ENCODE measurements around the gene PLK5. TPM values are rescaled to one million over a fixed set of nuclear protein-coding genes. Genes with fewer than 3 reads are reported as not detected.
"Not testable (repeated sequence)": the region's sequence is repeated elsewhere in the genome, so short reads cannot be mapped to it uniquely, and the experiment has no call there.

The PLK5 gene
- total RNA-seq, 2 experiments from 2014 or later, result not detected

DNA sequence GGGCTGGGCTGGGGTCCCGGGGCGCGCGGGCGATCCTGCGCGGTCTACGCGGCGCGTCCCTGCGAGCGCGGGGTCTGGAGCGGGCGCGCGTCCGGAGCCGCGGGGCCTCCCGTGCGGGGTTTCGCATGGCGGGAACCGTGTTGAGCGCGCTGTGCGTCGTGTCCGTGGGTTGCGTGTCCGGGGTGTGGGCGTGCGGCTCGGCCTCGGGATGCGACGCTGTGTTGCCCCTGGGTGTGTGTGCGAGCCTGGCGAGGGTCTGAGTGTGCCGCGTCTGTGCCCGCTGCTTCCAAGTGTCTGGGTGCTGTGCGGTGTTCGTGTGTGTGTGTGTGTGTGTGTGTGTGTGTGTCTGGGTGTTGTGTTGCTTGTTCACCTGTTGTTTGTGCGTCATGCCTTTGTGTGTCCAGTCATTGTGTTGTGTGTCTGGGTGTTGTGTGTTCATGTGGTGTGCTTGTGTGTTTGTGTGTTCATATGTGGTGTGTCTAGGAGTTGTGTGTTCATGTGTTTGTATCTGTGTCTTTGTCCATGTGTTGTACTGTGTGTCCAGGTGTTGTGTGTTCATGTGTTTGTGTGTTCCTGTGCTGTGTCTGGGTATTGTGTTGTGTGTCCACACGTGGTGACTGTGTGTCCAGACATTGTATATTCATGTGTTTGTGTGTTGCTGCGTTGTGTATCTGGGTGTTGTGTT is 552 bp downstream of the PLK5 start:
- no peak for DNase-seq
- Mint-ChIP-seq H3K4me3 (no peak overlapping the region), H3K27ac (no peak overlapping the region), H3K9me3 (no peaks in the 10 kb centered on the region), H3K4me1 (peaks cover 4% of the 10 kb centered on the region), H3K36me3 (no peaks in the 10 kb centered on the region), H3K27me3 (peaks cover 52% of the 10 kb centered on the region)

DNA sequence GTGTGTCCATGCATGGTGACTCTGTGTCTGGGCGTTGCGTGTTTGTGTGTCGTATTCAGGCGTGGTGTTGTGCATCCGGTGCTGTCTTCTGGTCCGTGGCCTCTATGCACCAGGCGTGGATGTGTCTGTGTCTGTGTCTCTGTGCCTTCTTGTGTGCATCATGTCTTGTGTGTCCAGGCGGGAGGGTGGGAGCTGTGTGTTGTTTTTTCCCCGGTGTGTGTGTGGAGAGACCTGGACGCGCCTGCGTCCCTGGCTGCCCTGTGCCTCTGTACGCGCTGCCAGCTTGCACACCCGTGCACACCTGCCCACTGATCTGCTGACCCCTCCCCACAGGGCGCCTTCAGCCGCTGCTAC is 1.1 kb downstream of the PLK5 start:
- no peaks in the 10 kb centered on the region for H3K9me3 Mint-ChIP-seq
- H3K36me3 Mint-ChIP-seq, result no peaks in the 10 kb centered on the region
- peaks cover 55% of the 10 kb centered on the region for H3K27me3 Mint-ChIP-seq
- H3K4me1 Mint-ChIP-seq, result peaks cover 4% of the 10 kb centered on the region
- H3K4me3 Mint-ChIP-seq, result no peak overlapping the region
- no peak for DNase-seq
- H3K27ac Mint-ChIP-seq, result no peak overlapping the region

DNA sequence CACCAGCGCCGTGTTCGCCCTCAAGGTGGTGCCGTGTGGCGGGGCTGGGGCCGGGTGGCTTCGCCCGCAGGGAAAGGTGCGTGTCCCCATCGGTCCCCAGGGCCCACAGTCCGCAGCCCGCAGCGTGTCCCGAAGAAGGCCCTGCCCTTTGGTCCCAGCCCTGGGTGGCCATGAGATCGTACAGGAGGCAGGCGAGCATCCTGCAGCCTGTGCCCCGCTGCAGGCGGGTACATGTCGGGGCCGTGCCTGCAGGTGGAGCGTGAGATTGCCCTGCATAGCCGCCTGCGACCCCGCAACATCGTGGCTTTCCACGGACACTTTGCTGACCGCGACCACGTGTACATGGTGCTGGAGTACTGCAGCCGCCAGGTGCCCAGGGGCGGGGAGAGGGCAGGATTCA is 1.5 kb downstream of the PLK5 start:
- Mint-ChIP-seq H3K36me3 (no peaks in the 10 kb centered on the region), H3K4me3 (no peak overlapping the region), H3K9me3 (no peaks in the 10 kb centered on the region), H3K27ac (no peak overlapping the region), H3K4me1 (peaks cover 4% of the 10 kb centered on the region), H3K27me3 (peaks cover 59% of the 10 kb centered on the region)
- DNase-seq, result no peak

DNA sequence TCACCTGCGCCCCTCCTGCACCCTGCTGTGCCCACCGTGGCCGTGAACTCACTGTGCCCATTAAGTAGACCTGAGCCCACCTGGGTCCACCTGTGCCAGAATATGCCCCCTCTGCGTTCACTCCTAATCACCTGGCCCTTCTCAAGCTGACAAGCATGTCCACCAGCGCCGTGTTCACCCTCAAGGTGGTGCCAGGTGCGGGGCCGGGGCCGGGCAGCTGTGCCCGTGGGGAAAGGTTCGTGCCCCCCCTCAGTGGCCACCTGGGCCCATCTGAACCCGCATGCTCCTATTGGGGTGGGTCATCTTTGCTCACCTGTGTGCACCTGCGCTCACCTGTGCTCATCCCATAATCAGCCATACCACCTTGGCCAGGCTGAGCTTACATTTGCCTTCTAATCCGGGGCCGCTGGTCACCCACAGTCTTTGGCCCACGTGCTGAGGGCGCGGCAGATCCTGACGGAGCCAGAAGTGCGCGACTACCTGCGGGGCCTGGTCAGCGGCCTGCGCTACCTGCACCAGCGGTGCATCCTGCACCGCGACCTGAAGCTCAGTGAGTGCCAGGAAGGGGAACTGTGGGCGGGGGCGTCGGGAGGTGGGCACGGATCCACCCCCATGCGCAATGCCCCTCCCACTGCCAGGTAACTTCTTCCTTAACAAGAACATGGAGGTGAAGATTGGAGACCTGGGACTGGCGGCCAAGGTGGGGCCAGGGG is 2.3 kb downstream of the PLK5 start:
- Mint-ChIP-seq H3K4me3 (no peak overlapping the region), H3K9me3 (no peaks in the 10 kb centered on the region)

DNA sequence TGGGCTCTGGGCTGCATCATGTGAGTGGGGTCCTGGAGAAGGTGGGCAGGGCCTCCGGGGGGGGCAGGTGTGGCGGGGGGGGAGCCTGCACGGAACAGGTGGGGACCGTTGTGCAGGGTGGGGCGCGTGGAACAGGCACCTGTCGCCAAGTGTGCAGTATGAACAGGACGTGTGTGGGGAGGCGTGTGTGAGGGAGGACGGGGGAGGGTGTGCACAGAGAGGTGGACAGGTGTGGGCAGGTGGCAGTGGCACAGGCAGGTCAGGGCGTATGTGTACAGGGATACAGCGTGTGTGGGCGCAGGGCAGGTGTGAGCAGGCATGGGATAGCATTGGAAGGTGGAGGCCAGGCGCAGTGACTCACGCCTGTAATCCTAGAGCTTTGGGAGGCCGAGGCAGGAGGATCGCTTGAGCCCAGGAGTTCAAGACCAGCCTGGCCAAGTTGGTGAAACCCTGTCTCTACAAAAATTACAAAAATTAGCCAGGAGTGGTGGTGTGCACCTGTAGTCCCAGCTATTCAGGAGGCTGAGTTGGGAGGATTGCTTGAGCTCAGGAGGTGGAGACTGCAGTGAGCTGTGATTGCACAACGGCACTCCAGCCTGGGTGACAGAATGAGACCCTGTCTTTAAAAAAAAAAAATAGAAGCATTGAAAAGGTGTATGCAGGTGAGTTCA is 3.2 kb downstream of the PLK5 start:
- Mint-ChIP-seq H3K27ac (no peak overlapping the region), H3K9me3 (no peaks in the 10 kb centered on the region), H3K27me3 (peaks cover 59% of the 10 kb centered on the region), H3K4me1 (peaks cover 4% of the 10 kb centered on the region), H3K36me3 (no peaks in the 10 kb centered on the region), H3K4me3 (no peak overlapping the region)
- no peak for DNase-seq

More for the DNA sequence above, 2.3 kb downstream of the PLK5 start:
- Mint-ChIP-seq H3K36me3 (no peaks in the 10 kb centered on the region), H3K4me1 (peaks cover 4% of the 10 kb centered on the region), H3K27me3 (peaks cover 56% of the 10 kb centered on the region), H3K27ac (no peak overlapping the region)
- no peak for DNase-seq

DNA sequence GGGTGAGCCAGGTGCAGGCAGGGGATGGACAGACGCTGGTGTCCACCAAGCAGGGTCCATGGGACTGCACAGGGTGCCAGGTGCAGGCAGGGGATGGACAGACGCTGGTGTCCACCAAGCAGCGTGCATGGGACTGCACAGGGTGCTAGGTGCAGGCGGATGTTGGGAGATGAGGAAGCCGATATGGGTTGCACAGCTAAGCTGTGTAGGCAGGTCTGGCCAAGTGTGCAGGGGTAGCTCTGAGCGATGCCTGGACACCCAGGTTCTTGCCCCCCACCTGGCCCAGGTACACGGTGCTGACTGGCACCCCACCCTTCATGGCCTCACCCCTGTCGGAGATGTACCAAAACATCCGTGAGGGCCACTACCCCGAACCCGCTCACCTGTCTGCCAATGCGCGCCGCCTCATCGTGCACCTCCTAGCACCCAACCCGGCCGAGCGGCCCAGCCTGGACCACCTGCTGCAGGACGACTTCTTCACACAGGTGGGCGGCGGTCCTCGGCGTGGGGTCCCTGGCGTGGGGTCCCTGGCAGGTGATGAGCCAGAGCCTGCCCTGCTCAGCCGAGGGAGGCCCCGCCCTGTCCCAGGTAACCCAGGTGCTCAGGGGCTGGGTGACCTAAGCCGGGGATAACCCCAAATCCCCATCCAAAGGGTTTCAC is 3.9 kb downstream of the PLK5 start:
- no peak overlapping the region for H3K4me3 Mint-ChIP-seq
- no peak overlapping the region for H3K27ac Mint-ChIP-seq

DNA sequence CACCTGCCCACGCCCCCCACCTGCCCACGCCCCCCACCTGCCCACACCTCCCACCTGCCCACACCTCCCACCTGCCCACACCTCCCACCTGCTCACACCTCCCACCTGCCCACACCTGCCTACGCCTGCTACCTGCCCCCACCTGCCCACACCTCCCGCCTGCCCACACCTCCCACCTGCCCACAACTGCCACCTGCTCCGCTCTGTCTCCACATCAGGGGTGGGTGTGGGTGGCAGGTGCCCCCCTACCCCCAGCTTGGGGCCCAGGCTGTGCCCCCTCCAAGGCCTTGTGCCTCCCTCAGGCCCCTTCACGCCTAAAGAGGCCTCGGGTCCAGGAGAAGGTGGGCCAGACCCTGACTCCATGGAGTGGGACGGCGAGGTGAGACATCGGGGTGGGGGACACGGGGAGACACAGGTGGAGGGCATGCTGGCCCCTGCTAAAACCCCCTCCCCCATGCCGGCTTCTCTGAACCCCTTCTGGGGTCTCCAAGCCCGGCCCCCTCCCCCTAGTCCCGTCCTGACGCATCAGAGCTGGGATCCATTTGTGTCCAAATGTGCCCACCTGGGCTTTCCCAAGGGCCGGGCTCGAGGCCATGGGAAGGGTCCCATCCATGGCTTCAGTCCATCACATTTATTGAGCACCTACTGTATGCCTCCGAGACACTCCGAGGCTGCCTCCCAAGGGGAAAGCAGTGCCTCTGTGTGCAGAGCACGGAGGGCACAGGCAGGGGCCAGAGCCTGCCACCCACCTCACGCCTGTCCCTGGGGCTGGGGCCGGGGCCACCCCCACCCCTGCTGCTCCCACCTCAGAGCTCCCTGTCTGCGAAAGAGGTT is 4.9 kb downstream of the PLK5 start:
- Mint-ChIP-seq H3K36me3 (no peaks in the 10 kb centered on the region), H3K27me3 (peaks cover 51% of the 10 kb centered on the region), H3K9me3 (no peaks in the 10 kb centered on the region), H3K27ac (no peak overlapping the region), H3K4me3 (no peak overlapping the region), H3K4me1 (peaks cover 4% of the 10 kb centered on the region)
- DNase-seq, result no peak

More for the DNA sequence above, 3.9 kb downstream of the PLK5 start:
- DNase-seq, result no peak
- Mint-ChIP-seq H3K9me3 (no peaks in the 10 kb centered on the region), H3K36me3 (no peaks in the 10 kb centered on the region), H3K4me1 (peaks cover 4% of the 10 kb centered on the region), H3K27me3 (peaks cover 59% of the 10 kb centered on the region)

DNA sequence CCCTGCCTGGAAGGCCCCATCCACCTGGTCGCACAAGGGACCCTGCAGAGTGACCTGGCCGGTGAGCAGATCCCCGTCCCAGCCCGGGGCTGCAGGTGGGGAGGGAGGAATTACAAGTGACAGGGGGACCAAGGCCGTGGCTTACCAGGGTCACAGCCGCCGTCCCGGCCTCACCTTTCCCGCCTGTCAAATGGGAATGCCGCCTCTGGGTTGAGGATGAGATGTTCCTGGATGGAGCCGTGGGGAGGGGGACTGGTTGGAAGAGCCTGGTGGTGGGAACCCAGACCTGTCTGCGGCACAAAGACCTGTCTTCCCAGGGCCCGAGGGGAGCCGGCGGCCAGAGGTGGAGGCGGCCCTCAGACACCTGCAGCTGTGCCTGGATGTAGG is 5.5 kb downstream of the PLK5 start:
- H3K27me3 Mint-ChIP-seq, result peaks cover 48% of the 10 kb centered on the region
- peaks cover 3% of the 10 kb centered on the region for H3K4me1 Mint-ChIP-seq
- DNase-seq, result no peak
- no peaks in the 10 kb centered on the region for H3K9me3 Mint-ChIP-seq
- H3K4me3 Mint-ChIP-seq, result no peak overlapping the region
- no peak overlapping the region for H3K27ac Mint-ChIP-seq
- no peaks in the 10 kb centered on the region for H3K36me3 Mint-ChIP-seq

DNA sequence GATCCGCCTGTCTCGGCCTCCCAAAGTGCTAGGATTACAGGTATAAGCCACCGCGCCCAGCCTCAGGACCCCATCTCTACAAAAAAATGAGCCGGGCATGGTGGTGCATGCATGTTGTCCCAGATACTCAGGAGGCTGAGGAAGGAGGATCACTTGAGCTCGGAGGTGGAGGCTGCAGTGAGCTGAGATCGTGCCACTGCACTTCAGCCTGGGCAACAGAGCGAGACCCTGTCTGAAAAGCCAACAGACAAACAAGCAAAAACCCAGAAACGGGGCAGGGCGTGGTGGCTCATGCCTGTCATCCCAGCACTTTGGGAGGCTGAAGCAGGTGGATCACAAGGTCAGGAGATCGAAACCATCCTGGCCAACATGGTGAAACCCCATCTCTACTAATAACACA is 7.0 kb downstream of the PLK5 start:
- not testable (repeated sequence) for H3K36me3 Mint-ChIP-seq, H3K4me3 Mint-ChIP-seq, H3K27ac Mint-ChIP-seq, H3K9me3 Mint-ChIP-seq, DNase-seq, H3K4me1 Mint-ChIP-seq
- H3K27me3 Mint-ChIP-seq, result peaks cover 41% of the 10 kb centered on the region

DNA sequence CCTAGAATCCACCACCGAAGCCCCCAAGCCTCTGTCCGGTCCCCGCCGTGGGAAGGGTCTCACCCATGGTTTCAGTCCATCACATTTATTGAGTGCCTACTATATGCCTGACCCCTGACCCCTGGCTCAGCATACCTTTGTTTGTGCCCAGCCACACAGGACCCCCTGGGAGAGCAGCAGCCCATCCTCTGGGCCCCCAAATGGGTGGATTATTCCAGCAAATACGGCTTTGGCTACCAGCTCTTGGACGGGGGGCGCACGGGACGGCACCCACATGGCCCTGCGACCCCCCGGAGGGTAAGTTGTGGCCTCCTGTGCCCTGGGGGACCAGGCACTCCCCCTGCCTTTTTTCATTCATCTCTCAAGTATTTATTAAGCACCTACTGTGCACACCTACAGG is 7.7 kb downstream of the PLK5 start:
- Mint-ChIP-seq H3K4me3 (no peak overlapping the region), H3K27ac (no peak overlapping the region), H3K27me3 (peaks cover 33% of the 10 kb centered on the region), H3K36me3 (no peaks in the 10 kb centered on the region), H3K9me3 (no peaks in the 10 kb centered on the region), H3K4me1 (no peaks in the 10 kb centered on the region)
- DNase-seq, result no peak

DNA sequence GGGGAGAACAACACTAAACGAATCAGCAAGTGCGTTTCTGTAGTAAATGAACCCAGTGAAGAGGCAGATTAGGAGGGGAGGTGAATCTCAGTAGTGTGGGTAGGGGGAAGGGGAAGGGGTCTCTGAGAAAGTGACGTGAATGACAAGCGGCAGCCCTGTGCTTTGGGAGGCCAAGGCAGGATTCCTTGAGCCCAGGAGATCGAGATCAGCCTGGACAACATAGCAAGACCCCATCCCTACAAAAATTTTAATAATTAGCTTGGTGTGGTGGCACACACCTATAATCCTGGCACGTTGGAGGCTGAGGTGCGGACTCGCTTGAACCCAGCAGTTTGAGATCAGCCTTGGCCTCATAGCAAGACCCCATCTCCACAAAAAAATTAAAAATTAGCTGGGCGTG is 8.1 kb downstream of the PLK5 start:
- Mint-ChIP-seq H3K4me1 (no peaks in the 10 kb centered on the region), H3K27me3 (peaks cover 31% of the 10 kb centered on the region), H3K9me3 (no peaks in the 10 kb centered on the region), H3K36me3 (no peaks in the 10 kb centered on the region), H3K27ac (no peak overlapping the region), H3K4me3 (no peak overlapping the region)
- no peak for DNase-seq

DNA sequence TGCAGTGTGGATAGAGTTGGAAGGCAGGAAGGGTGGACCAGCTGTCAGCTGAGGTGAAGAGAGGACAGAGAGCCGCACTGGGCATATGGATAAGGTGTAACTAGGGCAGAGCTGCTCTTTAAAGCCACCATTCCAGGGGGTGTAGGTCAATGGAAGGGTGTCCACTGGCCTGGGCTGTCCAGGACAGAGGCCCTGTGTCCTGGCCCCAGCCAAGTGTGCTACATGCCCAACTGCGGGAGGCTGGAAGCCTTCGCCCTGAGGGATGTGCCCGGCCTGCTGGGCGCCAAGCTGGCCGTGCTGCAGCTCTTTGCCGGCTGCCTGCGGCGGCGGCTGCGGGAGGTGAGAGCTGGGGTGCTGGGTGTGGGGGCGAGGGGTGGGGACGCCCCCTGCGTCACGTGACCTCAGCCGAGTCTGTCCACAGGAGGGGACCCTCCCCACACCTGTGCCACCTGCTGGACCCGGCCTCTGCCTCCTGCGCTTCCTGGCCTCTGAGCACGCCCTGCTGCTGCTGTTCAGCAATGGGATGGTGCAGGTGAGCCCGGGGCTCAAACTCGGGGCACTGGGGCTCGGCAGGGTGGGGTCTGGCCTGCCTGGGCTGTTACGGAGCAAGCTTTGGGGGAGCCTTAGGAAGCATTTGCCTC is 9.8 kb downstream of the PLK5 start:
- H3K4me1 Mint-ChIP-seq, result no peaks in the 10 kb centered on the region
- no peaks in the 10 kb centered on the region for H3K9me3 Mint-ChIP-seq
- H3K27me3 Mint-ChIP-seq, result peaks cover 29% of the 10 kb centered on the region
- no peaks in the 10 kb centered on the region for H3K36me3 Mint-ChIP-seq
- no peak overlapping the region for H3K4me3 Mint-ChIP-seq
- no peak for DNase-seq
- no peak overlapping the region for H3K27ac Mint-ChIP-seq

DNA sequence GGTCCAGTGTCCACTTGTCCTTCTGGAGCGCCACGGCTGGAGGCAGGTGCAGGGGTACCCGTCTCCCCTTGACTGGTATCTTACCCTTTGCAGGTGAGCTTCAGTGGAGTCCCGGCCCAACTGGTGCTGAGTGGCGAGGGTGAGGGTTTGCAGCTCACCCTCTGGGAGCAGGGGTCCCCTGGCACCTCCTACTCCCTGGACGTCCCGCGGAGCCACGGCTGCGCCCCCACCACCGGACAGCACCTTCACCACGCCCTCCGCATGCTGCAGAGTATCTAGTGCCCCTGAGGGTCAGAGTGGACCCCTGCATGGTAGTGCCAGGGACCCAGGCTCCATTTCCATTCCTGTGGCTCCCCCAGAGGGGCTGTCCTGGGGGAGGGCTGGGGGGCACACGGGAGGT is 11.1 kb downstream of the PLK5 start:
- Mint-ChIP-seq H3K4me3 (no peak overlapping the region), H3K9me3 (no peaks in the 10 kb centered on the region), H3K27me3 (peaks cover 29% of the 10 kb centered on the region), H3K36me3 (no peaks in the 10 kb centered on the region), H3K4me1 (no peaks in the 10 kb centered on the region), H3K27ac (no peak overlapping the region)
- no peak for DNase-seq

DNA sequence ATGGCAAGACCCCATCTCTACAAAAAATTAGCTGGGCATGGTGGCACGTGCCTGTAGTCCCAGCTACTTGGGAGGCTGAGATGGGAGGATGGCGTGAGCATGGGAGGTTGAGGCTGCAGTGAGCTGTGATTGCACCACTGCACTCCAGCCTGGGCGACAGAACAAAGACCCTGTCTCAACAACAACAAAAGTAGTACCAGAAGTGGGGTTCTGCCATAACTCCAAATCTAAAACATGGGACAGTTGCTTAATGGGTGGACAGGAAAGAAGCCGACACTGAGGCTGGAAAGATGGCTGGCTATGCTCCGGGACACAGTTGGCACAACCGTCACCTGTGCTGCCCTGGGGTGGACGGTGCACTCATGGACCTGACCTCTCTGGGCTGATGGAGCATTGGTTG is 11.8 kb downstream of the PLK5 start:
- H3K4me1 Mint-ChIP-seq, H3K4me3 Mint-ChIP-seq, DNase-seq, H3K27ac Mint-ChIP-seq, H3K9me3 Mint-ChIP-seq, H3K36me3 Mint-ChIP-seq: not testable (repeated sequence)
- peaks cover 30% of the 10 kb centered on the region for H3K27me3 Mint-ChIP-seq

Measured in activated naive CD8-positive, alpha-beta T cell treated with anti-CD3 and anti-CD28 coated beads for 36 hours (primary cell).